HL-60 (cell line): ENCODE results near the gene ENO4.

Experiments used
- DNase-seq, 2 experiments: peaks; one replicate each; pipeline ENCODE4 v3.0.0-alpha.2; 2010 to 2020; ENCODE audit warnings: low read depth in 1 of 2, low spot score in 1 of 2
- H3K27ac ChIP-seq: fragments of 250-450 bp; sonication (Bioruptor Pico); replicated peaks from 2 replicates; pipeline ENCODE4 v1.5.1; 2020; ENCODE audit warnings: mild to moderate bottlenecking, moderate library complexity
- H3K27me3 ChIP-seq: fragments of 250-450 bp; sonication (Bioruptor Pico); 2 replicates; pipeline ENCODE4 v1.5.1; 2021; ENCODE audit warnings: mild to moderate bottlenecking, moderate library complexity; ENCODE audit not compliant: insufficient read depth, poor library complexity, severe bottlenecking
- H3K4me3 ChIP-seq: replicated peaks from 2 replicates; pipeline ENCODE4 v1.5.1; 2011; ENCODE audit warnings: mild to moderate bottlenecking, control low read depth, low read length; ENCODE audit not compliant: insufficient read depth
- GABPA ChIP-seq: IDR thresholded peaks from 2 replicates; pipeline ENCODE4 v1.6.1; 2012; ENCODE audit warnings: low read depth
- POLR2AphosphoS5 ChIP-seq: IDR thresholded peaks from 2 replicates; pipeline ENCODE4 v1.6.1; 2012; ENCODE audit warnings: low read depth
- SPI1 ChIP-seq: IDR thresholded peaks from 2 replicates; pipeline ENCODE4 v1.6.1; 2012; ENCODE audit warnings: low read depth, mild to moderate bottlenecking, borderline replicate concordance
- TF ChIP-seq, protein P1 (sequence below): IDR thresholded peaks from 2 replicates; pipeline ENCODE4 v1.6.1; 2012; ENCODE audit warnings: low read depth; ENCODE audit not compliant: insufficient replicate concordance
- TF ChIP-seq, protein P2 (sequence below): IDR thresholded peaks from one replicate; pipeline ENCODE4 v1.5.1; 2011; ENCODE audit warnings: low read length, control low read depth, inconsistent platforms; ENCODE audit not compliant: insufficient read depth

Gene ENO4

DNA sequence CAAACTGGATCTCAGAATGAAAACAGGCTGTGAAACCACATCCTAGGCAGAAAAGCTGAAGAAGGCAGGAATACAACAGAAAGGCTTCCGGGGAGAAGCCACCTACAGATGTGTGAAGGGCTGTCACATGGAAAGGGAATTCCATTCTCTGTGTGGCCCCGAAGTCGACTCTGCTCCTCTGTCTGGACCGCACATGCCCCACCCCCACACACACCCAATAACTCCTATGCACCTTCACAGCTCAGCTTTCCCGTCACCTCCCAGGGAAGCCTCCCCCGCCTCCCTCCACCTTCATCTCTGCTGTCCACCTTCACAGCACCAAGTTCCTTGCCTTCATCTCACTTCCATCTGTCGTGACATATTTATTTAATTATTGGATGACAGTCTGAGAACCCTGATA, 23.4 kb upstream of the ENO4 start:
- H3K27ac ChIP-seq: no peak overlapping the region
- DNase-seq: no peak
- TF ChIP-seq, protein P1, sequence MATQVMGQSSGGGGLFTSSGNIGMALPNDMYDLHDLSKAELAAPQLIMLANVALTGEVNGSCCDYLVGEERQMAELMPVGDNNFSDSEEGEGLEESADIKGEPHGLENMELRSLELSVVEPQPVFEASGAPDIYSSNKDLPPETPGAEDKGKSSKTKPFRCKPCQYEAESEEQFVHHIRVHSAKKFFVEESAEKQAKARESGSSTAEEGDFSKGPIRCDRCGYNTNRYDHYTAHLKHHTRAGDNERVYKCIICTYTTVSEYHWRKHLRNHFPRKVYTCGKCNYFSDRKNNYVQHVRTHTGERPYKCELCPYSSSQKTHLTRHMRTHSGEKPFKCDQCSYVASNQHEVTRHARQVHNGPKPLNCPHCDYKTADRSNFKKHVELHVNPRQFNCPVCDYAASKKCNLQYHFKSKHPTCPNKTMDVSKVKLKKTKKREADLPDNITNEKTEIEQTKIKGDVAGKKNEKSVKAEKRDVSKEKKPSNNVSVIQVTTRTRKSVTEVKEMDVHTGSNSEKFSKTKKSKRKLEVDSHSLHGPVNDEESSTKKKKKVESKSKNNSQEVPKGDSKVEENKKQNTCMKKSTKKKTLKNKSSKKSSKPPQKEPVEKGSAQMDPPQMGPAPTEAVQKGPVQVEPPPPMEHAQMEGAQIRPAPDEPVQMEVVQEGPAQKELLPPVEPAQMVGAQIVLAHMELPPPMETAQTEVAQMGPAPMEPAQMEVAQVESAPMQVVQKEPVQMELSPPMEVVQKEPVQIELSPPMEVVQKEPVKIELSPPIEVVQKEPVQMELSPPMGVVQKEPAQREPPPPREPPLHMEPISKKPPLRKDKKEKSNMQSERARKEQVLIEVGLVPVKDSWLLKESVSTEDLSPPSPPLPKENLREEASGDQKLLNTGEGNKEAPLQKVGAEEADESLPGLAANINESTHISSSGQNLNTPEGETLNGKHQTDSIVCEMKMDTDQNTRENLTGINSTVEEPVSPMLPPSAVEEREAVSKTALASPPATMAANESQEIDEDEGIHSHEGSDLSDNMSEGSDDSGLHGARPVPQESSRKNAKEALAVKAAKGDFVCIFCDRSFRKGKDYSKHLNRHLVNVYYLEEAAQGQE: no peak
- TF ChIP-seq GABPA: no peak
- TF ChIP-seq, protein P2, sequence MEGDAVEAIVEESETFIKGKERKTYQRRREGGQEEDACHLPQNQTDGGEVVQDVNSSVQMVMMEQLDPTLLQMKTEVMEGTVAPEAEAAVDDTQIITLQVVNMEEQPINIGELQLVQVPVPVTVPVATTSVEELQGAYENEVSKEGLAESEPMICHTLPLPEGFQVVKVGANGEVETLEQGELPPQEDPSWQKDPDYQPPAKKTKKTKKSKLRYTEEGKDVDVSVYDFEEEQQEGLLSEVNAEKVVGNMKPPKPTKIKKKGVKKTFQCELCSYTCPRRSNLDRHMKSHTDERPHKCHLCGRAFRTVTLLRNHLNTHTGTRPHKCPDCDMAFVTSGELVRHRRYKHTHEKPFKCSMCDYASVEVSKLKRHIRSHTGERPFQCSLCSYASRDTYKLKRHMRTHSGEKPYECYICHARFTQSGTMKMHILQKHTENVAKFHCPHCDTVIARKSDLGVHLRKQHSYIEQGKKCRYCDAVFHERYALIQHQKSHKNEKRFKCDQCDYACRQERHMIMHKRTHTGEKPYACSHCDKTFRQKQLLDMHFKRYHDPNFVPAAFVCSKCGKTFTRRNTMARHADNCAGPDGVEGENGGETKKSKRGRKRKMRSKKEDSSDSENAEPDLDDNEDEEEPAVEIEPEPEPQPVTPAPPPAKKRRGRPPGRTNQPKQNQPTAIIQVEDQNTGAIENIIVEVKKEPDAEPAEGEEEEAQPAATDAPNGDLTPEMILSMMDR: no peak
- TF ChIP-seq SPI1: no peak
- no peak for TF ChIP-seq POLR2AphosphoS5
- H3K27me3 ChIP-seq: no peaks in the 10 kb centered on the region
- H3K4me3 ChIP-seq: no peak overlapping the region

DNA sequence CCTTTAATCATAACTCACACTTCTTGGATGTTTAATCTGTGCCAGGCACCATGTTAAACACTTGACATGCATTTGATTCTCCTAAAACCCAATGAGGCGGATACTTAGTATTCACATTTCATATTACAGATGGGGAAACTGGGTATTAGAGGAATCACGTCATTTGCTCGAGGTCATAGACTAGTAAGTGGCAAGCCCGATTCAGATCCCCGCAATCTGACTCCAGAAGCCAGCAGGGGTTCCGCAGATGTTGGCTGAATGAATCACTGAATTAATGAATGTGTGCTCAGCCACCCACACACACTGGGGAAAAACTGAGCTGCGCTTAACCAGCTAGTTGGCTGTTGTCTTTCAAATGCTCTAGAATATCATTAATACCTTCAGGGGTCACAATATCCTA, 22.5 kb upstream of the ENO4 start:
- Histone ChIP-seq H3K4me3 (no peak overlapping the region), H3K27me3 (no peaks in the 10 kb centered on the region), H3K27ac (no peak overlapping the region)
- DNase-seq: no peak
- TF ChIP-seq SPI1 (no peak), GABPA (no peak), POLR2AphosphoS5 (no peak)
- TF ChIP-seq, protein P2: no peak
- TF ChIP-seq, protein P1: no peak

DNA sequence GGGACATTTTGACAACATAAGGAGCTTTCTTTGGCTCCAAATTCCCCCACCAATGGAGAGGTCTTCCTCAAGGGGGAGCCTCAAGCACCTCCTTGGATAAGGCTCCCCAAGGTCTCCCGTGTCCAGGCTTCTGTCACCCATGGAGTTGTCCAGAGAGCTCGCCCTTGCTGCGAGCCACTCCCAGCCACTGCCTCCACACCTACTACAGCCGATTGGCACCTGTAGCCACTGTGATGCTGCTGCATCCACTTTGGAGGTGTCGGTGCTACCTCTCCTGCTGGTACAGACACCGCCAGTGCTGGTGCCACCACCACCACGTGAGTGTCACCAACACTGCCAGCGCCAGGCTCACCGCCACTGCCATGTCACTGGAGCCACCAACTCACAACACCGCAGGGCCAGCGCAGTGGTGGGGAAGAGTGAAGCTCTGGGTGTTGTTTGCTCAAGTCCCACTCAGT, 22.1 kb upstream of the ENO4 start:
- Histone ChIP-seq H3K4me3 (no peak overlapping the region), H3K27ac (no peak overlapping the region), H3K27me3 (no peaks in the 10 kb centered on the region)
- TF ChIP-seq POLR2AphosphoS5 (no peak), SPI1 (no peak), GABPA (no peak)
- TF ChIP-seq, protein P2: no peak
- TF ChIP-seq, protein P1: no peak
- DNase-seq: no peak
